RPMI8226 (cell line): ENCODE data around the gene DDX24.

Experiments
- DNase-seq: peaks from one replicate; pipeline ENCODE4 v3.0.0-alpha.2; 2015

DDX24 gene

DNA sequence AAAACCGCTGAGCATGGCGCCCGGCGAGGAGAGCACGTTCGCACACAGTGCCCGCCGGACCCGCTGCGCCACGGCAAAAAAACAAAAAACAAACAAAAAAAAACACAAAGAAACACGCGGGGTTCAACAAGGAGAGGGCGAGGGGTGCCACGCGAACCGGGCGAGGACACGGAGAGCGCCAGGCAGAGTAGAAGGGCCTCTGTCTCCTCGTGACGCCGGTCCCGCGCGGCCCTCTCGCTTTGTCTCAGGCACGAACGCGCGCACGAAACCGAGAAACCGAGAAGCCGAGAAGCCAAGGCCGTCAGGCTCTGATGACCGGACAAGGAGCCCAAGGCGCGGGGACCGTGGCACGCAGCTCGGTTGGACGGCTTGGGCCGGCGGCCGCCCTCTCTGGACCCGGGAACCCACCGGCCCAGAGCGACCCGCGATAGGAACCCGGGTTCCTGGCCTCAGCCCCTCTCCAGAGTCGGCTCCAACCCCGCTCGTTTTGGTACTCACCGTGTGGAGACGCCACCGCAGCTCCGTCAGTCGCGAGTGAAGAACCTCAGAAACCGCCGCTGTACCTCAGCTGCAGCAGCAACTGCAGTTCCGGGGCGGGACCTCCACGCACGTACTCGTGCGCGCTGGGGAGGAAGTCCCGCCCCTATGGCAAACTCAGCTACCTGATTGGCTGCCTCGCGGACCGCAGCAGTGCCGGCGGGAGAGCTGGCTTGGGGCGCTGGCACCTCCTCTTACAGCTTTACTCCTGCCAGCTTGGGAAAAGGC, at the start of gene DDX24, which contains the start of gene IFI27L1:
TSS of gene DDX24 (minus strand) at position 582 of the 765 bp plus-strand sequence. CDS start 1,460 bp downstream, outside the sequence.
TSS of gene IFI27L1 (plus strand) at position 690 of the 765 bp plus-strand sequence. CDS start 15,628 bp downstream, outside the sequence.
- peak; percentile 95 for DNase-seq

DNA sequence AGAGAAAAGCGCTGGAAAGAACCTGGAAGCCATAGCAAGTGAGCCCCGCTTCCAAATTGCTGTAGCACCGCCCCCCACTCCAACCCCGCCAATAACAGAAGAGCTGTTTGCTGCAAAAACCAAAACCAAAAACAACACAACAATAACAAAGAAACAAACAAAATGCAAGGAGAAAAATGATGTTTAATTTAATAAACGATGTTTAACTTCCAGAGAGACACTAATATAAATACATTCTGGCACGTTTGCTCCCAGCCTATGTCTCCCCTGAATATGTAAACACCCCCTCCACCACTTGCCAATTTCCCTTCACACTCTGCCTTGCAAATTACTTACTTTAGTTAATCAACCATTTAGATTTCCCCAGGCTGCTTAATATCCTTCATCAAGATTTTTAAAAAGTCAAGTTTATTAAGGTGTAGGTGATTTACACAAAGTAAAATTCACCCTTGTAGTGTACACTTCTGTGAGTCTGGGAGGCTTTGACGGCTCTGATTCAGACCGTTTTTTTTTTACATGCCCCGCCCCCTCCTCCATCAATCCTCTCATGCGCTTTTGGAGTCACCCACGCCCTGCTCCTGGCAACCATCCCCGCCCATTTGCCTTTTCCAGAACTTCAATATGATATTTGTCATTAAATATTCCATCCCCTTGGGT, 48.9 kb upstream of the DDX24 start:
- DNase-seq, result peak; percentile 17

GRCh38 chr14:94129111-94129757, 48.2 kb upstream of the DDX24 start, which contains the start of gene IFI27L2:
Gene IFI27L2, minus strand, starts transcription at chr14:94129604. Its CDS starts 40 bp downstream, at chr14:94129564.
- DNase-seq, result peak; percentile 70

DNA sequence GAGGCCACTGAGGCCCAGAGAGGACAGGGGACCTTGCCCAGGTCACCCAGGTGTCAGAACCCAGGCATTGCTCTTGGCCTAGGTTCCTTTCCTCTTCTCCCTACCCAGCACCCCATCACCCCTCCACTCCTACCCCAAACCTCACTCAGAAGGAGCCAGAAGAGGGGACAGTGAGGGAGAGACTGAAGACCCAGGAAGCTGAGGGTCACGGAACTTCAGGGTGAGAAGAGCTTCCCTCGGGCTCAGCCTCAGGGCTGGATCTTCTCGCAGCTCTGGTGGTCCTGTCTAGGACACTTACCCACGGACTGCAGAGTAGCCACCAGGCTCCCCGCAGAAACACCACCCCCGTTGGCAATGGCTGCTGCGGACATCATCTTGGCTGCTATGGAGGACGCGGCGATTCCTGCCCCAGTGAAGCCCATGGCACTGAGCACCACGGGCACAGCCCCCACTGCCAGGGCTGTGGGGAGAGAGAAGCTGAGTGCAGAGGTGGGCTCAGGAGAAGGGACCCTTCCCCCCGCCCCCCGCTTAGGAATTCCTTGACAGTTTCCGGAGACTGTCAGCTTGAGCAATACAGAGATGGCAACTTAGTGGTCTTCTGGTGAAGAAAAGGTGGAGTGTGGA, 47.3 kb upstream of the DDX24 start:
- no peak for DNase-seq

DNA sequence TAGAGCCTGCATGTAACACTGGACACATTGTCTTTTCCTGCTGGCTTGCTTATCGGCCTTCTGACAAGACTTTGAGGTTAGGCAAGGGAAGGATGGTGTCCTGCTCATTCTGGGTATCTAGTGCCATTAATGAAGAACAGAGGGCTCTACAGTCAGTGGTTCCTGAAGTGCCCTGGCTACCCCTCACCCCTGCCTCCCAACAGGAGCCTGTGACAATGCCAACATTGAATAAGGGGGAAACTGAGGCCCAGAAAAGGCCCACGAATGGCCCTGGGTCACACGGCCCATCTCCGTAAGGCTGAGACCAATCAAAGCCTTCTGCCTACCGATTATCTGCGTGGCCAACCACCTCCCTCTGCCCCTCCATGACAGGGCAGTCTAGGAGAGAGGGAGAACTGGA, 46.3 kb upstream of the DDX24 start:
- DNase-seq, result no peak

- DNase-seq, result no peak
Observed at GRCh38 chr14:94126800-94127199, 45.8 kb upstream of the DDX24 start.

DNA sequence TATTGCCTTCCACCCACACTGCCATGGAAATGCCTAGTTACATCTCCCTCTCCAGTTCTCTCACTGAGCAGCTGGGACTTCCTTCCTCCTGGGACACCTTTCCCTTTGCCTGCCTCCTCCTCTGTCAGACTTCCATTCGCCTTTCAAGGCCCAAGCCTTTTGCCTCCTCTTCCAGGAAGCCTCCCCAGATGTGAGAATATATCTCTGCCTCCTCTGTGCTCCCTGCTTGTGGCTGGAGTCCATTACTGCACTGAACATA, 45.3 kb upstream of the DDX24 start:
- no peak for DNase-seq

DNA sequence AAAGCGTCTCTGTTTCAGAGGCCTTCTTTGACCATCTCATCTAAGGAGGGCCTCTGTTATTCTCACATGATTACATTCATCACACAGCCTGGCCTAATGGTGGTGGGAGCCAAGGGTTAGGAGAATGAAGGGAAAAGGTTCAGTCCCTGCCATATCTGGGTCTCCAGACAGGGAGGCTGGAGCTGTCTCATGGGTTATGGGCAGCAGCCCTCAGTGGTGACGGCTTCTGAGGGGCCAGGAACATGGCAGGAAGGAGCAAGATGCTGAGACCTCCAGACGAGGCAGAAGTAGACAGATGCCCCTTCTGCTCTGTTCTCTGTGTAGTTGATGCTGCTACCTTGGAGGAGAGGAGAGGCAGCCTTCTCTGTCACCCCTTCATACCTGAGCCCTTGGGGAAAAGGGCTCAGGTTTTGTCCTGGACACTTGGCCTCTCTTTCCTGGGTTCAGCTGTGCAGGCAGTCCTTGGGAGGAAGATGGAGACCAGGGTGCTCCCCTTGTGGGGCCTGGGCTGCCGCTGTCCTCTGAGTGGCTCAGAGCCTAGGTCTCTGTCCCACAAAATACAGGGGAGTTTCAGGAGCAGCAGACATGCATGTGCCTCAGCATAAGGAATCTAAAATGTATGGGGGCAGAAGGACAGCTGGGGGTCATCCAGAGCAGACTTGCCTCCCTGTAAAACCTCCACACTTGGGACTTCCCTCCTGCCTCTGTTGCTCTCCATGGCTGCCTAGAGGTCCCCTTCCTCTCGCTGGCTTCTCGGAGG, 44.8 kb upstream of the DDX24 start:
- DNase-seq, result no peak

DNA sequence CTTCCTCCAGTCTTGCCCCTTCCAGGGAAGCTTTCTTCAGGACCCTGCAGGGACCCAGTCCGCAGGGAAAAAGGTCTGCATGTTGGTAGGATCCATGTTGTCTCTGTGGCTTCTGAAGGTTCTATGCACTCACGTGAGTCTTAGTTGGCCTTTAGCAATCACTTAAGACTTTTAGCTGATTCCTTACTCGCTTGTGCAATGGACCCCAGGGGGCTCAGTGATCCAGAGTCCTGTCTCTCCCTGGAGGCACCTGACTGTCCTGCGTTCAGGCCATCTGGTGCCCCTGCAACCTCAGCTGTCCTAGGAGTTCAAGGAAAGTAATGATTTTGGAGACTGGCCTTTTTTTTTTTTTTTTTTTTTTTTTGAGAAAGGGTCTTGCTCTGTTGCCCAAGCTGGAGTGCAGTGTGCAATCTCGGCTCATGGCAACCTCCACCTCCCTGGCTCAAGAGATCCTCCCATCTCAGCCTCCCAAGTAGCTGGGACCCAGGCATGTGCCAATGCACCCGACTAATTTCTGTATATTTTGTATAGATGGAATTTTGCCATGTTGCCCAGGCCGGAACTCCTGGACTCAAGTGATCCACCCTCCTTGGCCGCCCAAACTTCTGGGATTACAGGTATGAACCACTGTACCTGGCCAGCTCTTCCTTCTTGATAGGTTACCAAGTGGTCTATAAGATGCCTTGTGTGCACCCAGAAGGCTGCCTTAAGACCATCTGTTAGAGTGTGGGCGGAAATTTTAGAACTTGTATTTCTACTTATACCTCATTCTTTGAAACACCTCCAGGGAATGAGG, 43.8 kb upstream of the DDX24 start:
- no peak for DNase-seq

GRCh38 chr14:94123868-94124267, 42.9 kb upstream of the DDX24 start:
- DNase-seq, result no peak

DNA sequence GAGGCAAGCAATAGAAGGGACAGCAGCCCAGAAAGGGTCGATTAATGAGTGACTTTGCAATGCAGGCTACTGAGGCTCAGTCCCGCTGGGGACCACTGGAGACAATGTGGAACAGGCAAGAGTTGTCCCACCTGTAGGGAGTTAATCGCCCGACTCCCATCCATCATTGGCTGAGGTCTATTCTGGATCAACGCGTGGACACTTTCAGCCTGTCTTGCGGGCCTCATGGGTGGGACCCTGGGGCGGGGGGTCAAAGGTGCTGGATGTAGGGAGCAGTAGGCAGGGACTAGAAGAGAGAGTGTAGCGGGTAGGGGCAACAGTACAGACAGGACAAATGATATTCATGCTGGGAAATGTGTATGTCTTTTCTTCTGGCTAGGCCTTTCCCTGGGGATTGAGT, 42.3 kb upstream of the DDX24 start:
- DNase-seq, result no peak

GRCh38 chr14:94122438-94122837, 41.4 kb upstream of the DDX24 start:
- DNase-seq, result no peak

DNA sequence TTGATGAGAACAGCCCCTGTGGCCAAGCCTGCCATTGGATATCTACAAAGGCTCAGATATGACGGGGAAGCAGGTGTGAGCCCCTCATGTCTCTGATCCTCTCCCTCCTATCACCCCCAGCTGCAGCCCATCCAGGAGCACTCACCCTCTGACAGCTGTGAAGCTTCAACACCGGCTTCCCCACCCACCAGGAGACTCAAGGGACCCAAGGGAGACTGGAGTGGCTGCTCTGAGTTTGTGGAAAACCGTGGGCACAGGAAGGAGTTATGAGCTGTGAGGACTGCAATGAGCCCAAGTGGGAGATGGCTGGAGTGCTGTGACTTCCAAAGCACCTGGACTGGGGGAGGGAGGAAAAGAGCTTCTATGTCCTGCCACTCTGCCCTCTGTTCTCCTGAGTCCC, 40.5 kb upstream of the DDX24 start:
- DNase-seq, result no peak

DNA sequence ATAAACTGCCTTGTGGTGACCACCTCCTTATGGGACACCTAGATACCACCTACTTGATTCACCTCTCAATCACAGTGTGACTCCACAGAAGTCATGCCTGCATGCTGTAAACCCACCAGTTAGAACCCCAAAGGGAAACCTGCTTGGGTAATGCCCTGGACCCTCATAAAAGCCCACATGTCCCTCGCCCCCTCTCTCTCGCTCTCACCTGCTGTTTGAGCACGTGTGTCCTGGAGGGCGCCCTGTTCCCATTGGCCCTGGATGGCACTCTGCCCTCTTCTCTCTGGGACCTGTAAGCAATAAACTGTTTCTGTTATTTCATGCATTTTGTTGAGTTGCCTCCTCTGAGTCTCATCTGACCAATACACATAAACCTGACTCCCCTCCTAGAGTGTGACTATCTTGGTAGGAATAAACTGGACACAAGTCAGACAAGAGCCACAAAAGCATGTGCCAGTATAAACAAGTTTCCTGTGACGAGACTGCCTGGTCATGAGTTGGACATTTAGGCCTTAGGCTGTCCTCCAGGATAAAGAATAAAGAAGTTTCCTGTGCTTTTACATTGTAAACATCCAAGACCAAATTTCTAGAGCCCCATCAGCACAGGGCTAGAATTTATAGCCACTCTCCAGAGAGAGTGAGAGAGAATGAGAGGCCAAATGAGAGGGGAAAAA, 39.8 kb upstream of the DDX24 start:
- no peak for DNase-seq

DNA sequence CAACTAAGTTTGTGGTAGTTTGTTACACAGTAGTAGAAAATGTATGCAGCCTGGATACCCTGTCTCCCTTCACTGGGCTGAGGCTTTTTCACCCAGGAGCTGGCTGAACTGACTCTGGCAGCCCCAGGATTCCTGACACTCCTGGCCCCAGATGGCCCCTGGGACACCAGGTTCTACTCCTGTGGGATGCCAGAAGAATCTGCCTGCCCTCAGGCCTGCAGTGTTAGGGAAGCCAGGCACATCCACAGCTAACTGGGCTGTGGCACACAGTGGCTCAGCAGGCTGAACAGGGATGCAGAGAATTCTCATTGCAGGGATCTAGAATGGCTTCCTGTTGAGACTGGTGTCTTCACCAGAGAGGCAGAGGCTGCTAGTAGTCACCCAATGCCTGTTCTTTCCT, 38.1 kb upstream of the DDX24 start:
- DNase-seq, result no peak

DNA sequence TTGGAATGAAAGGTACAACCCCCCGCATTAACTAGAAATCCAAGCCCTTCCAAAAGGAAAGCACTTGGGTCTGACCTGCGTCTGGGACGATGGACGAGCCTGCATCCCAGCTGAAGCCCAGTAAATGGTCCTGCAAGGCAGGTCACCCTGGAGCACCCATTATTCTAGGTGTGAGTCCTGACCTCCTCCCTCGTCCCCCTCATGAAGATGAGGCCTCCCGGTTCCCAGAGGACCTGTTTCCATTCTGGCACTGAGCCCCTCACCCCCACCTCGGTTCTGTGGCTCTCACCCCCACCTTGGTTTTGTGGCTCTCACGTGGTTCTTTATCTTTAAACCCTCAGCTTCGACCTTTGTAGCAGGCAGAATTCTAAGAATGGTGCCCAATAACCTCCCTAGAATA, 36.9 kb upstream of the DDX24 start:
- no peak for DNase-seq

- DNase-seq, result no peak
Observed at GRCh38 chr14:94116701-94117100, 35.7 kb upstream of the DDX24 start.

- no peak for DNase-seq
Observed at GRCh38 chr14:94115631-94116030, 34.6 kb upstream of the DDX24 start.

DNA sequence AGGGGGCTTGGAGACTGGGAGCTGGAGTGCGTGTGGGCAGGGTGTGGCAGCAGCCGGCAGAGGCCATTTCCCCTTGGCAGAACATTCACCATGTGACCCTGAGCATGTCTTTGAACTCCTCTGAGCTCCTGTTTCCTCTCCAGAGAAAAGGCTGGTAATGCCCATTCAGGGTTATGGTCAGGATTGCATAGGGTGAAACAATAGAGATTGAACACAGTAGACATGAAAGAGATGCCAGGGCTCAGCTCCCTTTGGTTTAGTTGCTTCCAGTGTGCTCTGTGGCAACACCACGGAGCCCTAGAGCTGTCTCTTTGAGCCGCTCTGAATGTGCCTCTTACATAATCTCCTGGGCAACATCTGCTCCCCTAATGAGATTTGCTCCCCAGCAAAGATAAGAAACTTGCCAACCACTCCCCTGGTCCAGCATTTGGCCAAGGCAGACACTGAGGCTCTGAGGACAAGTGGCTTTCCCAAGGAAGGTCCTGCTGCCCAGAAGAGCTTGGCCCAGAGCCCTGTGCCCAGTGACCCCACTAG, 34.1 kb upstream of the DDX24 start:
- DNase-seq, result no peak

GRCh38 chr14:94114589-94115057, 33.6 kb upstream of the DDX24 start:
- DNase-seq, result no peak
